Fibroblast of skin of left biceps (primary cell): ENCODE measurements around the gene PRKCE.

ENCODE experiments used
- DNase-seq, 2 experiments: peaks; one replicate each; pipeline ENCODE4 v3.0.0-alpha.2; 2013; ENCODE audit warnings: low read depth in 2 of 2

Gene PRKCE

DNA sequence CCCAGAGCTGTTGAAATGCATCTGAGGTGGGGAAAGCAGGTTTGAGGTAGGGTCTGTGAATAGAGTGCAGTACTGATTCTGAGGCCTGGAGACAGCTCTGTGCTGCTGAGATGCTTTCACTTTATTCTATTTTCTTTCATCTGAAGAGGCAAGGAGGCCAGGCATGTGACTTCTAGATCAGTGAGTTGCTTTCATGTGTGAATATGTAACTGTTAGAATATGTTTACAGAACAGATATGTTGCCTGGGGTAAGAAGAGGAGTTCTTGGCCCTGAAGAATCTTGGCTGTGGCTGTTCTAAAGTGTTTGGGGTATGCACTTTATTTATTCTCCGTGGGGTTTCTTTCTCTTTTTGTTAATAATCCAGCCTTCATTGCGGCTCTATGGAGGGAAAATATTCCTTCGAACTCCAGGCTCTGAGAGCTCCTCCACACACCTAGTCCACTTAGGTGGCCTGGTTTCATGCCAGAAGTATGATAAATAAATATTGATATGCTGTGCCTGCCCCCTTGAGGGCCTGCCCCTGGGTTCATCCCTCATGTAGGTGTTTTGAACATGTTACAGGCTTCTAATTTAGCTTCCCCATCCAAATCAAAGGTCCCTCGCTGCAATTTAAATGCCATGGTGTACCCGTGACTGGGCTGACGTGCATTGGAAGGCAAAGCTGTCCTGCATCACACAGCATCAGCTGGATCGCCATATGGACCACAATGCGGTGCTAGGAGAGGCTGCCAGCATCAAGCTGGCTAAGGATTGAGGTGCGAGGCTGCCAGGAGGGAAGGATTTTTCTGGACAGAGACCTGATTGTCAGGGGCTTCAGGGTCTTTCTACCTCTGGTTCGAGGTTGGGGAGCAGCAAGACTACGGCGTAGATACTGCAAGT is 102.9 kb downstream of the PRKCE start:
- DNase-seq = no peak

- DNase-seq = peak; percentile 68 to 71
These were observed 104.3 kb downstream of the PRKCE start for GRCh38 chr2:45755585-45756335.

GRCh38 chr2:45758018-45758417 is 106.5 kb downstream of the PRKCE start:
- no peak for DNase-seq

DNA sequence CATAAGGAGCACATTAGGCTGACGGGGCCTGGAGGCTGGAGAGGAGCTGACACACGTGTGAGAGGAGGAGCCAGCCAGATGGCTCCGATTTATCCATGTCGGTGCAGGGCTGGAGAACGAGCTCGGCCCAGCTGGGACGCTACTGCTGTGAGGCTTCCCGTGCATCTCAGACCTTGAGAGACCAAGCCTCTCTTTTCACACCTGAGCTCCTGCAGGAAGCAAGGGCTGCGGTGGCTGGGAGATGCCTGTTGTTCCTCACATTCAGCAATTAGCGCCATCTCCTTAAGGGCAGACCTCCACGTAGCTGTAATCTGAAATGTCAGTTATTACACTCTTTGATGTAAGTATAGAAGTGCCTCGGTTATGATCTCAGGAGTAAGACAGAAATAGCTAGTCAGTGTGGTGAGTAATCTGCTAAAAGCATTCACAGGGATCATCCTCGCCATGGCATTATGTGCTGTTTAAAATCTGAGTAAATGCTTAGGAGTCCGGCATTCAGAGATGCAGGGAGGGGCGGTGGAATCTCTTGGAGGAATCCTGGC is 107.9 kb downstream of the PRKCE start:
- no peak for DNase-seq

GRCh38 chr2:45761635-45762034 is 110.2 kb downstream of the PRKCE start:
- DNase-seq = no peak

DNA sequence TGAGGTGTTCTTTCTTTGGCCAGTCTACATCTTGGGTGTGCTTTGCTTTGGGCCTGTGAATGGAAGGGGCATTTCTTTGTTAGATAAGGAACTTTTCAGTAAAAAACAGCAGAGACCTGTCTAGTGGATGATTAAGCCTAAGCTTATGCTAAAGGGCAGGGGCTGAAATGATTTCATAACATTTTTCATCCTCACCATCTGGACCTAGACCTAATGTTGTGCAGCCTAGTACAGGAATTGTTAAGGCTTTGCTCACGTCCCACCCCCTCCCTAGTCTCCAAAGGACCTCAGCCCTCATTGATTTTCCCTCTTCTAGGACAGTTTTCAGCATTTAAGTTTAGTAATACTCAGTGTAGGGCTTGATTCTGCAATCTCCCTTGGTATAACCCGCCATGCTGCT is 111.8 kb downstream of the PRKCE start:
- DNase-seq = no peak

DNA sequence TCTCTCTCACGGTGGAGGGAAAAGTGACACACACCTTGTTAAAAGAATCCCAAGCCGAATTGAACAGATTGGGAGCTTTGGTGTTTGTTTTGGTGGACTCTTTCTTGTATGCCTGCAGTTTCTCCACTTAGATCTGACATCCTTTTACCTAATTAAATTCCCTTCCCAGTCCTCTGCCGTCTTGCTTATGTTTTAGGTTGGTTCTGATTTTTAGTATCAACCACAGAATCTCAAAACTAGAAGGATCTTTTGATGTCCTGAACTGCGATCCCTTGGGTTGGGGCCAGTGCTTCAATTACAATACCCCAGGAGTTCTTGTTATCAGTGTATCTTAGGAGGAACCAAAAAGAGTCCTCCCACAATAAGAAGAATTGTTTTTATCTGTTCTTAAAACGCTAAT is 112.3 kb downstream of the PRKCE start:
- DNase-seq = no peak

DNA sequence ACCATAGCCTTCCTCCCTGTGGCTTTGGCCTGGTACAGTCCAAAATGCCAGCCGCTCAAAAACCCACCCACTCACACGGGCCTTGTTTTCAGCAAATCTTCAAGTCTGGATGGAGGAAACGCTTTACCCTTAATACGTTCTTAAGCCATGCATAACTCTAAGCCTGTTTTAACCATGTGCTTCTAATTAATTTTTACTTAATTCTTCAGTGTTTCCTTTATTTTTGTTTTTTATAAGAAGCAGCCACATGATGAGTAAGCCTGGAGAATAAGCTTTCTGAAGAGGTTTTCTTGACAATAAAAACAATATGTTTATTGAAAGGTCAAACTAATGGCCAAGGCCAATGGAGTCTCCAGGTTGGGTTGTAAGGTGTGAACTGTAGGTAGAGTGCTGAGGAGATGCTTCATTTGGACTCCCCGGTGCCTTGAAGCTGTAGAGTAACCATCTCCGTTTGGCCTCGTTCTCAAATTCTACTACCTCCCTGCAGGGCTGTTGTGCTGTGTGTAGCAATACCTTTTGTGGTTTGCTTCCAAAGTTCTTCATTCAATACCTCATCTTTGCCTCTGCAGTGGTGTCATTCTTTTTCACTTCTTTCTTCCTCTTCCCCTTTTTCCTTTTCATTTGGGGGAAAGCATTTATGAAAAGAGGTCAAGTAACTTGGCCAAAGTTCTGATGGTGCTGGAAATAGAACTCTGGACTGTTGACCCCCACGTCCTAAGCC is 113.7 kb downstream of the PRKCE start:
- no peak for DNase-seq

GRCh38 chr2:45765728-45766254 is 114.3 kb downstream of the PRKCE start:
- no peak for DNase-seq

DNA sequence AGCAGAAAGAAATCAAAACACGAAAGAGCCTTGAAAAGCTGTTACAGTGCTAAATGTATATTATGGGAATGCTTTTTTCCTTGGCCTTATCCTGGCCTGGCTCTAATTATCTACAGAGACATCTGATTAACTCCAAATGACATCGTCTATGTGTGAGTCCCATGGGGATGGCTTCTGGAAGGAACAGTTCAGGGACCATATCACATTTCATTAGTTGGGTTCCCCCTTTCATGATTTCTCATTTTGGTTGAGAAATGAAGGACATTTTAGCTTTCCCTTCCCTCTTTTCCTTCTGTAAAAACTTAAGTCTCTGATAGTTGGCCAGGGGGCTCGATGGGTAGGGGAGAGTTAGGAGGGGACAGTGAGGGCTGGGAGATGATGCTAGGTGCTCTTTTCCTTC is 116.7 kb downstream of the PRKCE start:
- DNase-seq = no peak

DNA sequence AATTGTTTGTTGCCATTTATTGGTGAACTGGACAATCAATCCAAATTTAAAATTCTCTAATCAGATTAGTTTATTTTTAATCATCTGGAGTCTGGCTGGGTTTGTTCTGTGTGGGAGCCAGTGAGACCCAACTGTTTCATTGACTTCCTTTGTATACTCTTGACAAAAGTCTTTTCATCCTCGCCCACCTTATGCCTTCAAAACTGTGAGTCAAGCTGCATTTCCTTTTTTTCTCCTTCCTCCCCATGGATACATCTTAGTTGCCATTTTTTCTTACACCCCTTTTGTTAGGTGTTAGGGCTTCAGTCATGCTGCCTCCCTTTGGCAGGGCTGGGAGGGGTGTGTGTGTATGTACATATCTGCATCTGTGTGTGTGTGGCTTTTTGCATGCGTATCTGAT is 117.6 kb downstream of the PRKCE start:
- no peak for DNase-seq

DNA sequence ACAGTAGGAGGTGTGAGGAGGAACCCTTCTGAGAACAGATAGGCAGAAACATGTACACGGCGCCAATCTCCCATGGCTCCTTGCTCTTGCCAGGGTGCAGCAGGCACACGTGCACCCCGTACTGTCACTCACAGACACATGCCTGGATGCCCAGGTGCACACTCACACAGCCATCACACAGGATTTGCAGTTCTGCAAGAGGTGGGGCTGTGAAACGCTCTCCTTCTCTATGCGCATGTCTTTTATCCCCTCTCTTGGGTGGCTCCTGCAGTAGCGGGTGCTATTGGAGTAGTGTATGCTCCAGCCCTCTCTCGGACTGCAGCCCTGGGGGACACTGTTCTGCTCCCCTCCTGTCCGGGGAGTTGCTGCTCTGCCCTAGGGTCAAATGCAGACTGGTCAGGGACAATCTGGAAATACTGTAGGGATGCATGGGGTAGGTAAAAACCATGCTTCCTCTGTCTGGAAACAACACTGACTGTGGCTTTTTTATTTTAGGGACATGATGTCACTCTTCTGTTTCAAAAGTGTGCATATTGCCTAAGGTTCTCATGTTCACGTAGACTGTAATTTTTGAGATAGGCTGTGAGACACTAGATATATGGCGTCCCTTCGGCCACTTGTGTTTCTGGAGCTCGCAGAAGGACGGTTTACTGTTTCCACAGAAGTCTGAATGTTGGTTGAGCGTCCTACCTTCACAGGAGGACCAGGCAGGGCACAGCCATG is 118.5 kb downstream of the PRKCE start:
- DNase-seq = no peak

GRCh38 chr2:45770811-45771210 is 119.3 kb downstream of the PRKCE start:
- no peak for DNase-seq

GRCh38 chr2:45771261-45771660 is 119.8 kb downstream of the PRKCE start:
- no peak for DNase-seq

GRCh38 chr2:45772038-45772437 is 120.6 kb downstream of the PRKCE start:
- DNase-seq = no peak

- no peak for DNase-seq
These were observed 122.4 kb downstream of the PRKCE start for GRCh38 chr2:45773909-45774308.

DNA sequence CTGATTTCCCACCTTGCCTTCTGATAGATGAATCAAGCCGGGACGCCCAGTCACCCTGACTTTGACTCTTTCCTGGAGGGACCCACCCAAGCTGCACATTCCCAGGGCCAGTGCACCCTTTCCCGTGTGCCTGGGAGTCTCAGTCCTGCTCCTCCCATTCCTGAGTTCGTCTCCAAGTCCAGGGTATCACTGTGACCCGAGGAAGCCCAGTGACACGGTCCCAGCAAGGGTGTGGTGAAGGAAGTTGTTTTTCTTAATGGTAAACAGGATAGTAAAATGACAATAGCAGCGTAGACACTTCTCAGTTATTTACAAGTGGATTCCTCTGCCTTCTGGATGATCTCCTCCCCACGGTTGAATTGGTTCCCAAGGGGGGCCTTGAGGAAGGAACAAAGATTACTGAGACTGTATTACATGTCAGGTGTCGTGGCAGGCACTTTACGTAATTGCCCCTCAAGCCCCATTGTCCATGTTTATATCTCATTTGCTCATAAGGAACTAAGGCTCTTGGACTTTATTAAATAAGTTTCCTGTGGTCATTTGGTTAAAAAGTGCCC is 123.3 kb downstream of the PRKCE start:
- DNase-seq = no peak

DNA sequence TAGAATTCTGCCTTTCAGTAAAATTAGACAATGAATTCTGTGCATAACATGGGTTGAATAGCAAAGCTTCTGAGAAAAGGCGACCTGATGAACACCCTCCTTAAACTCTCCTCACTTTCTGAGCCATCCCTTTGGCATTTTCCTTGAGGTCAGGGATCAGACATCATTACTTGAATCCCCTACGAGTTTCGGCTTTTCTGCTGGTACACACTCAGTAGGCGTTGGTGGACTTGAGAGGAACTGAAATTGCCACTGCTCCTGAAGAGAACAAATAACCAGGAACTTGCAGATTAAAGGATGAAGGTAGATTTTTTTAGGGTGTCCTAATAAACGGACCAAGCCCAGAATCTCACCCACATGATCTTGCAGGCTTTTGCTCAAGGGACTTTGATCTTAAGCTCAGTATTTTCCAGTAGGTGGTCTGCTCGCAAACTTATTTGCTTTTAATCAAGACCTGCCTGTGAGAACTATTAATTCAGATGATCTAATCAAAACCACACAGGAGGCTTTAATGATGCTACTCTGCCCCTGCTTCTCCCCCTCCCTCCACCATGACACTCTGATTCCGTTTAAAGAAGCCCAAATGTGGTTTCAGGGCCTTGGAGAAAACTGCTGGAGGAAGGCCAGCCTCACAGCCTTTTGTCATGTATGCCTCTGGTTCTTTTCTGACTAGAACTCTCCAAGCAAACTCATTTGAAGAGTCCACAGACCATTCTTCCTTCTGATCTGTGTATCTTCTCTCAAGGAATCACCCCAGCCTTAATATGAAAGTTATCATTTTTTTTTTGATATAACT is 124.9 kb downstream of the PRKCE start:
- peak in 1 of 2 experiments; percentile 41 for DNase-seq

GRCh38 chr2:45777996-45778719 is 126.7 kb downstream of the PRKCE start:
- no peak for DNase-seq
